Adrenal gland (tissue), 12 donors: ENCODE results near the gene ASB6. TPM values are rescaled to one million over a fixed set of nuclear protein-coding genes. Genes with fewer than 3 reads are reported as not detected.

Experiments
- DNase-seq, 7 donors: peaks; one replicate each; pipeline ENCODE4 v3.0.0-alpha.2; 2019 to 2020
- H3K27ac ChIP-seq, 5 donors: fragments of 200-600 bp; sonication (generic) in 4 of 5; 1 replicate in 3 of 5; 2 replicates in 2 of 5; pipeline versions ENCODE4 v1.5.1 to v1.8.0; 2016 to 2020; ENCODE audit warnings: mild to moderate bottlenecking in 1 of 5
- H3K27me3 ChIP-seq: fragments of 200-600 bp; 2 replicates; pipeline ENCODE4 v1.8.0; 2021
- H3K36me3 ChIP-seq, 2 donors: fragments of 200-600 bp; replicated peaks in 1 of 2; 1 replicate in 1 of 2; 2 replicates in 1 of 2; pipeline versions ENCODE4 v1.5.1 to v1.8.0; 2018 to 2022
- H3K4me1 ChIP-seq, 2 donors: fragments of 200-600 bp; replicated peaks in 1 of 2; 1 replicate in 1 of 2; 2 replicates in 1 of 2; pipeline versions ENCODE4 v1.5.1 to v1.8.0; 2018 to 2021
- H3K4me3 ChIP-seq, 4 donors: fragments of 200-600 bp; sonication (generic) in 3 of 4; one replicate each; pipeline ENCODE4 v1.5.1; 2016 to 2018
- H3K9me3 ChIP-seq, 3 donors: fragments of 200-600 bp; sonication (generic) in 1 of 3; replicated peaks in 1 of 3; 1 replicate in 2 of 3; 2 replicates in 1 of 3; pipeline versions ENCODE4 v1.5.1 to v1.8.0; 2016 to 2021
- POLR2A ChIP-seq, 2 donors: fragments of 450-650 bp; IDR thresholded peaks; one replicate each; pipeline ENCODE4 v1.6.1; 2017; ENCODE audit warnings: antibody characterized with exemption in 2 of 2, mild to moderate bottlenecking in 2 of 2, moderate library complexity in 1 of 2
- WGBS, 4 donors: extraction: QIAGEN DNeasy Blood & Tissue Kit in 2 of 4; methylation state at CpG; one replicate each; pipeline versions ENCODE4 v1.1.5 to v1.1.7; 2013 to 2017; 5-methylcytosine and 5-hydroxymethylcytosine counted together
- intact Hi-C, 2 donors: fragments of 100-400 bp; cut with DNase I; formaldehyde crosslinking; loops; one replicate each; pipeline versions ENCODE4 v1.14.1 to v1.15.0; 2022 to 2023
- polyA plus RNA-seq, 3 donors: library from polyadenylated mRNA; stranded (reverse); fragments of 200-250 nt in 2 of 3; fragments of 350-450 nt in 1 of 3; fragmentation: Illumina TruSeq in 1 of 3; extraction: RNeasy Lipid Tissue Mini Kit (QIAGEN cat#74804) in 1 of 3; gene quantifications; one replicate each; pipeline ENCODE4 v1.2.3, GENCODE V29; 2013 to 2014
- total RNA-seq, 9 donors: library from RNA; depleted of rRNA in 4 of 9; stranded (reverse); fragments of >200 nt in 4 of 9; fragments of 120-200 nt in 1 of 9; fragmentation: NEBNext Ultra II Directional in 1 of 9; extraction: Animal tissue kit (Norgen Biotek cat#: 25700) in 1 of 9; gene quantifications; one replicate each; pipeline versions ENCODE4 v1.1.0 to v1.2.4, GENCODE V29; 2013 to 2023
- TF ChIP-seq, protein P1 (sequence below), 6 experiments: fragments of 450-650 bp in 4 of 6; fragments of 200-600 bp in 2 of 6; sonication (generic) in 1 of 6; IDR thresholded peaks; 1 replicate in 5 of 6; 2 replicates in 1 of 6; pipeline versions ENCODE4 v1.5.1 to v1.8.0; 2016 to 2021; ENCODE audit warnings: antibody characterized with exemption in 6 of 6, mild to moderate bottlenecking in 2 of 6, moderate library complexity in 1 of 6
- donor health status: healthy with polysubstance abuse.
- donor health status: Bipolar disorder and iron deficiency.
- donor health status: DM: yes; HTN: yes; CAD: no.
- donor health status: DM: no; HTN: no; CAD: no.
- donor health status: DM: no; HTN: no; CAD: no.
- donor health status: DM: yes; HTN: yes; CAD: no.

The ASB6 gene
- total and polyA plus RNA-seq, 12 donors, result 10.0 to 34.2 (median 26.8) TPM

DNA sequence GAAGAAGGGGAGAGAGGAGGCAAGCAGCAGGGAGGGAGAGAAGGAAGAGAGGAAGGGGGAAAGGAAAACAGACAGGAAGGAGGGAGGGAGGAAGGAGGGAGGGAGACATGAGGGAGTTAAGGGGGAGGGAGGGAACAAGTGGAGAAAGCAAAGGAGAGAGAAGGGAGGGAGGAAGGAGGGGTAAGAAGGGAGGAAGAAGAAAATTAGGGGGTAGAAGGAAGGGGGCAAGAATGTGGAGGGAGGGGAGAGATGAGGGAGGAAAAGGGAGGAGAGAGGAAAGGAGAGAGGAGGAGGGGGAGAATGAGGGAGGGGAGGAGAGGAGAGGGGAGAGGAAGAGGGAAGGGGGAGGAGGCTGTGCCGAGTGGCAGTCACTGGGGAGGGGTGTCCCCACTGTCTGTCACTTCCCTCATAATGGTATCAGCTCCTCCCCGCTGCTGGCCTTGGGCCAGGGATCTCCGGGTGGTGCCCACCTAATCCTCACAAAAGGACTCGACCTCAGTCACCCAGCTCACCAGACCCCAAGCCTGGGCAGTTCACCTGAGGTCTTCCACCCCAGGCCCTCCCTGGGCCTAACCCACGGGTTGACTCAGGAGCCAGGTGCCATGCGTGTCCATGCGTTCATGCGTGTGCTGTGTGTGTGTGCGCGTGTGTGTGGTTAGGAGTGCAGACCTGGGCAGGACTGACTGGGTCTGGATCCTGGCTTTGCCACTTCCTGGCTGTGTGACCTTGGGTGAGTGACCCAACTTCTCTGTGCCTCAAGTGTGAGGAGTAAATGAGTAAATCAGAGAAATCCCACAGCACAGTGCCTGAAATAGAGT lies 39.1 kb downstream of the ASB6 start:
- Histone ChIP-seq H3K9me3 (no peaks in the 10 kb centered on the region), H3K36me3 (no peaks in the 10 kb centered on the region), H3K4me3 (no peak overlapping the region), H3K27ac (no peak overlapping the region), H3K27me3 (no peaks in the 10 kb centered on the region), H3K4me1 (peaks cover 3 to 10% of the 10 kb centered on the region in 2 donors)
- 16 to 62% (median 56%) methylated on average over 4 to 10 of the region's 10 CpGs for WGBS, 4 donors
- DNase-seq, result no peak
- intact Hi-C loops, result loop anchor here in 1 of 2 donors (5.0 kb wide), 1 partner anchor 106 kb away; no protein-coding TSS in a partner anchor
- no peak for TF ChIP-seq POLR2A (IDR thresholded peaks at IDR 0.05)
- TF ChIP-seq, protein P1, sequence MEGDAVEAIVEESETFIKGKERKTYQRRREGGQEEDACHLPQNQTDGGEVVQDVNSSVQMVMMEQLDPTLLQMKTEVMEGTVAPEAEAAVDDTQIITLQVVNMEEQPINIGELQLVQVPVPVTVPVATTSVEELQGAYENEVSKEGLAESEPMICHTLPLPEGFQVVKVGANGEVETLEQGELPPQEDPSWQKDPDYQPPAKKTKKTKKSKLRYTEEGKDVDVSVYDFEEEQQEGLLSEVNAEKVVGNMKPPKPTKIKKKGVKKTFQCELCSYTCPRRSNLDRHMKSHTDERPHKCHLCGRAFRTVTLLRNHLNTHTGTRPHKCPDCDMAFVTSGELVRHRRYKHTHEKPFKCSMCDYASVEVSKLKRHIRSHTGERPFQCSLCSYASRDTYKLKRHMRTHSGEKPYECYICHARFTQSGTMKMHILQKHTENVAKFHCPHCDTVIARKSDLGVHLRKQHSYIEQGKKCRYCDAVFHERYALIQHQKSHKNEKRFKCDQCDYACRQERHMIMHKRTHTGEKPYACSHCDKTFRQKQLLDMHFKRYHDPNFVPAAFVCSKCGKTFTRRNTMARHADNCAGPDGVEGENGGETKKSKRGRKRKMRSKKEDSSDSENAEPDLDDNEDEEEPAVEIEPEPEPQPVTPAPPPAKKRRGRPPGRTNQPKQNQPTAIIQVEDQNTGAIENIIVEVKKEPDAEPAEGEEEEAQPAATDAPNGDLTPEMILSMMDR (IDR thresholded peaks at IDR 0.05), result no peak

DNA sequence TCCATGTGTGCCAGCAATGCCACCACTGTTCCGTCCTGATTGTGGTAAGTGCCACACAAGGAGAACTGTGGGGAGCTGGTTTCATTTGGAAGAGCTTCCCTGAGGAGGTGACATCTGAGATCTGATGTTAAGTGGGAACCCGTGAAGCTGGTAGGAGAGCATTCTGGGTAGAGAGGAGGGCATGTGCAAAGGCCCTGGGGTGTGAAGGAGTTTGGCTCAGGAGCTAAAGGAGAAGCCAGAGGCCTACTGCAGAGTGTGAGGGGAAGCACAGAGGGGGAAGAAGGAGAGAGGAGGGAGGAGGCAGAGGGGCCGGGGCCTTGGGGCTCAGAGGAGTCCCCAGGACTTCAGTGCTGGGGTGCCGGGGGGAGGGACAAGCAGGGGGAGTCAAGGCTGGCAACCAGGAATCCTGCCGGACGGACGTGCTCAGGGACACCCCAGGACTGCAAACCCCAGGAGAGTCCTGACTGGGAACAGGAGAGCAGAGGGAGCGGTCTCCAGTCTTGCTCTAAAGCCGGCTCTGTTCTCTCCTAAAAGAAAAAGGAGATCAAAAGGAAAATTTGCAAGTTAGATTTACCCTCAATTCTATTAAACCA lies 40.8 kb downstream of the ASB6 start:
- intact Hi-C loops, result loop anchor here in 1 of 2 donors (5.0 kb wide), 1 partner anchor 104 kb away; no protein-coding TSS in a partner anchor
- 73 to 91% (median 79%) methylated on average over 9 of the region's 9 CpGs for WGBS, 4 donors
- H3K4me3 ChIP-seq, result no peak overlapping the region
- no peaks in the 10 kb centered on the region for H3K27me3 ChIP-seq
- no peaks in the 10 kb centered on the region for H3K36me3 ChIP-seq
- H3K9me3 ChIP-seq, result no peaks in the 10 kb centered on the region
- no peak for TF ChIP-seq POLR2A (IDR thresholded peaks at IDR 0.05)
- TF ChIP-seq, protein P1 (IDR thresholded peaks at IDR 0.05), result no peak
- no peak for DNase-seq
- H3K27ac ChIP-seq, result no peak overlapping the region
- H3K4me1 ChIP-seq, result peaks cover 13 to 18% of the 10 kb centered on the region in 2 donors

DNA sequence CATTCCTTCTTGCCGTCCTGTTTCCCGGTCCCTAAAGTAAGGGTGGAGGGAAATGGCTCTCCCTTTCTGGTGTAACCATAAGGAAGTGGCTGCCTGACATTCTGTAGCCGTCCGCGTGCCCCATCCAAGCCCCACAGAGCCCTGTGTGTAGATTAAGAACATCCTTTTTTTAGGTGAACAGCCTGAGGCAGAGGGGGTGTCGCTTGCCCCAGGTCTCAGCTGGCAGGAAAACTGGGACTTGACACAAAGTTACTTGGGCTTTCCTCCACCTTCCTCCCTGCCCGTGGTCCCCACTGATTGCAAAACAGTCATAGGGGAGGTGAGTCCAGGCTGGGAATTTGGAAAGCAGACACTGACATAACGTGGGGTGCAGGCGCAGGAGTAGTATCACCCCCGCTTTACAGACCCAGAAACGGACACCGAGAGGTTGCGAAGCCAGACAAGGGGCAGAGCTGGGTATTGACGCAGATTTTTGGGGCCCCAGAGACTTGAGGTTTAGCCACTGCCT lies 43.8 kb downstream of the ASB6 start:
- H3K36me3 ChIP-seq, result no peaks in the 10 kb centered on the region
- H3K27me3 ChIP-seq, result no peaks in the 10 kb centered on the region
- H3K27ac ChIP-seq, result peak overlapping the region in 3 of 5 donors; percentile 81 to 94 (median 91)
- H3K4me1 ChIP-seq, result peaks cover 17 to 18% of the 10 kb centered on the region in 2 donors
- TF ChIP-seq, protein P1 (IDR thresholded peaks at IDR 0.05), result no peak
- no peak for TF ChIP-seq POLR2A (IDR thresholded peaks at IDR 0.05)
- WGBS, 4 donors, result 61 to 86% (median 66%) methylated on average over 12 to 14 of the region's 14 CpGs
- H3K4me3 ChIP-seq, result peak overlapping the region in 1 of 4 donors; percentile 51
- DNase-seq, result no peak
- H3K9me3 ChIP-seq, result no peaks in the 10 kb centered on the region
- intact Hi-C loops, result no loop called here

DNA sequence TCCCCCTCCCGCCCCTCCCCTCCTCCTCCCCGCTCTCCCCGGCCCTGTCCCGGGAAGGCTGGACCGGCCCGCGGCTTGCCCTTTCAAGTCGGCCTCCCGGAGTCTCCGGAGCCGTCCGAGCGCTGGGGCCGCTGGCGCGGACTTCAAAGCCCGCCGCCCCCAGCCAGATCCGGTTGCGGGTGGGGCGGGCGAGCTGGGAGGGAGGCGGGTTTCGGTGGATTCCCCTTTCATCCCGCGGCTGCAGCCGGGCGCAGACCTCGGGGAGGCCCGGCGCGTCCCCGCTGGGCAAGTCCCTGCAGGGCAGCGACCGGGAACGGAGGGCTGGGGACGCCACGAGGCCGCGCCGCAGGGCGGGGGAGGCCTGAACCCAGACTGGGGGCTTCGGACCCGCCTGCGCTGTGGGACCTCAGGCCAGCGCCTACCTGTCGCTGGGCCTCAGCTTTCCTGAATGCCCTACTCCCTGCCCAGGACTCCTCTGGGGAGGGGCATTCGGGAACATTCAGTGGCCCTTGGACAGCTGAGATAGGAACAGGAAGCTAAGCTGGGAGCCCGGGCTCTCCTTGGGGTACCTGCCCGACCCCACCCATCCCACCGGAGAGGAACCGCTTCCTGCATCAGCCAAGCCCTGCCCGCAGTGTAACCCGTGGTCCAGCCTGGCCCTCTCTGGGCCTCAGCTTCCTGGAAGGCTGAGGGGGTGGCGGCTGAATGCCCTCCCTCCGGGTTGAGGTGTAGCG lies 44.4 kb downstream of the ASB6 start:
- 3 to 36% (median 11%) methylated on average over 3 to 57 of the region's 57 CpGs for WGBS, 4 donors
- H3K9me3 ChIP-seq, result no peaks in the 10 kb centered on the region
- H3K36me3 ChIP-seq, result no peaks in the 10 kb centered on the region
- peak overlapping the region in 2 of 4 donors; percentile 29 to 51 for H3K4me3 ChIP-seq
- intact Hi-C loops, result no loop called here
- no peaks in the 10 kb centered on the region for H3K27me3 ChIP-seq
- H3K4me1 ChIP-seq, result peaks cover 17 to 18% of the 10 kb centered on the region in 2 donors
- H3K27ac ChIP-seq, result peak overlapping the region in 4 of 5 donors; percentile 4 to 94 (median 86)
- DNase-seq, result peak; percentile 75 to 88 (median 85)
- TF ChIP-seq, protein P1 (IDR thresholded peaks at IDR 0.05), result no peak
- no peak for TF ChIP-seq POLR2A (IDR thresholded peaks at IDR 0.05)
